OCI-LY1 (cell line): ENCODE data around the gene ACTR3.

Experiments
- H2AFZ ChIP-seq: fragments of 200-600 bp; sonication (generic), shearing (Covaris generic); 2 replicates; pipeline ENCODE4 v1.6.0; 2014; ENCODE audit warnings: antibody characterized with exemption, mild to moderate bottlenecking, low read length
- H3F3A ChIP-seq: fragments of 200-600 bp; sonication (generic), shearing (Covaris generic); 2 replicates; pipeline ENCODE4 v1.6.0; 2014; ENCODE audit warnings: mild to moderate bottlenecking, antibody characterized with exemption, low read length, moderate library complexity; ENCODE audit not compliant: insufficient read depth
- H3K27ac ChIP-seq: fragments of 200-600 bp; sonication (generic); 2 replicates; pipeline ENCODE4 v1.5.1; 2014; ENCODE audit warnings: low read length, mixed run types, mild to moderate bottlenecking, low read depth; ENCODE audit not compliant: poor library complexity, severe bottlenecking
- H3K27me3 ChIP-seq: fragments of 200-600 bp; sonication (generic); 2 replicates; pipeline ENCODE4 v1.6.0; 2014; ENCODE audit warnings: antibody characterized with exemption, mild to moderate bottlenecking, low read length, moderate library complexity; ENCODE audit not compliant: insufficient read depth
- H3K36me3 ChIP-seq: fragments of 200-600 bp; sonication (generic); 2 replicates; pipeline ENCODE4 v1.6.1; 2014; ENCODE audit warnings: mild to moderate bottlenecking, antibody characterized with exemption, low read length, moderate library complexity, mixed read lengths; ENCODE audit not compliant: insufficient read depth
- H3K4me1 ChIP-seq: fragments of 200-600 bp; sonication (generic); 2 replicates; pipeline ENCODE4 v1.5.1; 2014; ENCODE audit warnings: mild to moderate bottlenecking, low read length, moderate library complexity; ENCODE audit not compliant: insufficient read depth, severe bottlenecking
- H3K4me2 ChIP-seq: fragments of 200-600 bp; sonication (generic), shearing (Covaris generic); 2 replicates; pipeline ENCODE4 v1.6.1; 2014; ENCODE audit warnings: low read length
- H3K4me3 ChIP-seq: fragments of 200-600 bp; sonication (generic); 2 replicates; pipeline ENCODE4 v1.5.1; 2014; ENCODE audit warnings: low read length, low read depth, mild to moderate bottlenecking, mixed read lengths; ENCODE audit not compliant: poor library complexity, severe bottlenecking
- H3K79me2 ChIP-seq: fragments of 200-600 bp; shearing (Covaris generic); 2 replicates; pipeline ENCODE4 v1.6.1; 2016; ENCODE audit warnings: mixed run types, low read length, mixed read lengths; ENCODE audit not compliant: insufficient read depth
- H3K9ac ChIP-seq: fragments of 200-600 bp; sonication (generic), shearing (Covaris generic); 2 replicates; pipeline ENCODE4 v1.6.1; 2014; ENCODE audit warnings: mild to moderate bottlenecking, low read length, mixed read lengths
- H3K9me2 ChIP-seq: fragments of 200-600 bp; sonication (generic), shearing (Covaris generic); 2 replicates; pipeline ENCODE4 v1.6.1; 2014; ENCODE audit warnings: low read depth, mild to moderate bottlenecking, low read length, mixed read lengths
- H3K9me3 ChIP-seq: fragments of 200-600 bp; shearing (Covaris generic); 2 replicates; pipeline ENCODE4 v1.6.1; 2014; ENCODE audit warnings: low read length, mixed read lengths
- H4K20me1 ChIP-seq: fragments of 200-600 bp; sonication (generic), shearing (Covaris generic); 2 replicates; pipeline ENCODE4 v1.6.0; 2016; ENCODE audit warnings: mild to moderate bottlenecking, low read length; ENCODE audit not compliant: insufficient read depth
- CTCF ChIP-seq: fragments of 200-600 bp; sonication (generic), shearing (Covaris generic); IDR thresholded peaks from 2 replicates; pipeline ENCODE4 v1.5.1; 2017; ENCODE audit warnings: mild to moderate bottlenecking, antibody characterized with exemption, low read length, moderate library complexity, mixed read lengths
- EZH2 ChIP-seq: fragments of 200-600 bp; sonication (generic), shearing (Covaris generic); IDR thresholded peaks from 2 replicates; pipeline ENCODE4 v1.8.0; 2017; ENCODE audit warnings: borderline replicate concordance, mixed run types, mild to moderate bottlenecking, antibody characterized with exemption, low read length, moderate library complexity, mixed read lengths

Gene ACTR3

GRCh38 chr2:113980946-113981345 lies 91.1 kb downstream of the ACTR3 start:
- H3K9me3 ChIP-seq = peaks cover 4% of the 10 kb centered on the region; the same call in 1 of the 2 replicates

GRCh38 chr2:113981404-113982134 lies 91.7 kb downstream of the ACTR3 start:
- Histone ChIP-seq H3K4me3 (no peak overlapping the region), H3K27me3 (no peaks in the 10 kb centered on the region), H3K36me3 (no peaks in the 10 kb centered on the region; the same call in 1 of the 2 replicates), H4K20me1 (no peaks in the 10 kb centered on the region), H3K9me2 (no peaks in the 10 kb centered on the region), H3K79me2 (no peaks in the 10 kb centered on the region), H3K9me3 (peaks cover 4% of the 10 kb centered on the region; the same call in 1 of the 2 replicates), H3K27ac (no peak overlapping the region), H2AFZ (no peak overlapping the region), H3F3A (no peaks in the 10 kb centered on the region), H3K4me2 (no peak overlapping the region), H3K9ac (no peak overlapping the region), H3K4me1 (peaks cover 16% of the 10 kb centered on the region)
- TF ChIP-seq EZH2 = no peak
- no peak for TF ChIP-seq CTCF

More at GRCh38 chr2:113980946-113981345, 91.1 kb downstream of the ACTR3 start:
- TF ChIP-seq CTCF (no peak), EZH2 (no peak)
- peaks cover 16% of the 10 kb centered on the region for H3K4me1 ChIP-seq
- no peaks in the 10 kb centered on the region; the same call in 1 of the 2 replicates for H3K36me3 ChIP-seq
- no peak overlapping the region for H3K9ac ChIP-seq
- H3K4me3 ChIP-seq = no peak overlapping the region
- no peaks in the 10 kb centered on the region for H4K20me1 ChIP-seq
- no peaks in the 10 kb centered on the region for H3K79me2 ChIP-seq
- H3K9me2 ChIP-seq = no peaks in the 10 kb centered on the region
- H3K27me3 ChIP-seq = no peaks in the 10 kb centered on the region
- H3K4me2 ChIP-seq = no peak overlapping the region
- H3K27ac ChIP-seq = no peak overlapping the region
- no peaks in the 10 kb centered on the region for H3F3A ChIP-seq
- H2AFZ ChIP-seq = no peak overlapping the region

DNA sequence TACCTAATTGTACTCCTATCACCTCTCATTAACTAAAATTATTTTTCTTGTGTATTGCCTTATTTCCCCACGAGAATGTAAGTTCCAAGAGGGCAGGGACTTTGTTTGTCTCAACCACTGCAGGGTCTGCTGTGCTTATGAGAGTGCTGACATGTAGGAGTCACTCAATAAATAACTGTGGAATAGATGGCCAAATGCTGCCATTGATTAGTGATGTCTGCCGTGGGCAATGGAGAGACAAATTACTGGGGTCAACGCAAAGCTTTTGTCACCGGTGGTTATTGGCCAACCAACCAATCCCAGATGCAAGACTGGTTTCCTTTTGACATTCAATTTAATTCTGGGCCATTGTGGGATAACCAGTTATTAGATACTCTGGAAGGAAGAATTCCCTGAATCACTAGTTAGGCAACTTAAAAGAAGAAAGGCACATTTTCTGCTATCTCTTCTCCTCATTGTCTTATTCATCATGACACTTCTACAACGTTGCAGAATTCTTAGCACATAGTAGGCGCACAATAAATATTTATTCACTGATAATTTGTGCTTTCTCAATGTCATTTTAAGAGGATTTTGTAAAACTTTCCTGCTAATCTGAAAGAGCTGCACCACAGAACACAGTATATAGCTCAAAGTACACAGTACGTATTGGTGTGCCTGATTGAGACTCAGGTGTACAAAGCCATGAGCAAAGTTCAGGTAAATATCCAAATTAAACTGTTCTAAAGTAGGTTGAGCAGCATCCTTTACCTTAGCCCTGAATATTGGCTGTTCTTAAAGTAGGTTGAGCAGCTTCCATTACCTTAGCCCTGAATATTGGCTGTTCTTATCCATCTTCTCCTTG lies 95.9 kb downstream of the ACTR3 start:
- no peaks in the 10 kb centered on the region for H3K9me2 ChIP-seq
- no peak overlapping the region for H3K4me3 ChIP-seq
- H3K4me1 ChIP-seq = no peaks in the 10 kb centered on the region
- no peak overlapping the region for H3K9ac ChIP-seq
- no peak overlapping the region for H3K27ac ChIP-seq
- no peak overlapping the region for H2AFZ ChIP-seq
- no peaks in the 10 kb centered on the region for H3K27me3 ChIP-seq
- H4K20me1 ChIP-seq = no peaks in the 10 kb centered on the region
- no peaks in the 10 kb centered on the region for H3K79me2 ChIP-seq
- H3F3A ChIP-seq = no peaks in the 10 kb centered on the region
- H3K9me3 ChIP-seq = no peaks in the 10 kb centered on the region
- no peaks in the 10 kb centered on the region; the same call in 1 of the 2 replicates for H3K36me3 ChIP-seq
- no peak for TF ChIP-seq CTCF
- no peak for TF ChIP-seq EZH2
- H3K4me2 ChIP-seq = no peak overlapping the region
